Islet precursor cell (in vitro differentiated cells): ENCODE measurements around the gene FANK1.
"Not testable (repeated sequence)": the region's sequence is repeated elsewhere in the genome, so short reads cannot be mapped to it uniquely, and the experiment has no call there.

Experiments used
- DNase-seq: peaks from one replicate; pipeline ENCODE4 v3.0.0-alpha.2; 2018

FANK1 gene

DNA sequence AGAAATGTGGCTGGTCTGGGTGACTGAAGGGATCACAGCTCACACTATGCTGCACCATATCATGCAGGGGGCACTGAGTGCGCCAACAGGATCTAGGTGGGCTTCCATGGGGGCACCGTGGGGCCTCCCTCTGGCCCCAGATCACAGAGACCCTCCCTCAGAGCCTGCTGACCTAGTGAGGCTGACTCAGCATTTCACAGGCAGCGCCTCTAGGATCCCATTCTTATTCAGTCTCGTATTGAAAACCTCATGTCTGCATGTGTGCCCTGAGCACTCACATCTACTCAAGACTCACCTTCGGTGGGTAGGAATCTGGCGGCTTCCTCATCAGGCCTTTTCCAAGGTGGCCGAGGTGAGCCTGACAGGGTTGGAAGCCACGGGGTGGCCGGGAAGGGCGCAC, 141.6 kb downstream of the FANK1 start:
- no peak for DNase-seq

DNA sequence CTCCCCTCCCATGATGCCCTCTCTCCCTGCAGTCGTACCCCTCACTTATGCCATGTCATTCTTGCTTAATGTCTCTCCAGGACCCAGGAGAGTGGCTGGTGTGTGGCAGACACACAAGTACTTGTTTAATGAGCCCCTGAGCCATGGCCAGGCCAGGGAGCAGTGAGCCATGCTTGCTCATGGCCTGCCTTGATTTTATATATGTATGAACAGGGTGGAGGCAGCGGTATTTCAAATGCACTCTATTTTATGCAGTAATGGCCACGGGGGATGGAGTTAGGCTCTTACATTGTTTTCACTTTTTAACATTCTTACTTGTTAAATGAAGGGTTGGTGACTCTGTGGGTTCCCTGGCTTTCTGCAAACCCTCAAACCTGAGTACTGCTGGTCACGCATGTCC, 144.8 kb downstream of the FANK1 start:
- no peak for DNase-seq

DNA sequence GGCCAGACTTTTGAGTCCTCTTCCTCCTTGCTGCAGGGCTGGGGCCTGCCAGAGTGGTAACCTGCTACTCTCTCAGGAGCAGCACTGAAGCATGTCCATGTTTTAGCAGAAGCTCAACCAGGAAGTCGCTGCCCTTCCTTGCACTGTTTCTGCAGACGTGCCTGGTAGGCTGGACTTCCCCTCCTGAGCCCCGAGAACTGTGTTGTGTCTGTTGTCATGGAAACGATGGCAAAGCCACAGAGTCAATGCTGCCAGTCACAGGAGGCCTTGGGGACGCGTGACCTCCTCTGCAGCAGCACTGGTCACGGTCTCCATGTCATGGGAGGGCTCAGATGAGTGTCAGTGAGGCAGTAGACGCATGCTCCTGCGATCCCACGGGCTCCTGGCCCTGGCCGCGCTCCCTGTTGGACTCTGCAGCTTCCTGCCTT, 145.5 kb downstream of the FANK1 start:
- peak; percentile 90 for DNase-seq

DNA sequence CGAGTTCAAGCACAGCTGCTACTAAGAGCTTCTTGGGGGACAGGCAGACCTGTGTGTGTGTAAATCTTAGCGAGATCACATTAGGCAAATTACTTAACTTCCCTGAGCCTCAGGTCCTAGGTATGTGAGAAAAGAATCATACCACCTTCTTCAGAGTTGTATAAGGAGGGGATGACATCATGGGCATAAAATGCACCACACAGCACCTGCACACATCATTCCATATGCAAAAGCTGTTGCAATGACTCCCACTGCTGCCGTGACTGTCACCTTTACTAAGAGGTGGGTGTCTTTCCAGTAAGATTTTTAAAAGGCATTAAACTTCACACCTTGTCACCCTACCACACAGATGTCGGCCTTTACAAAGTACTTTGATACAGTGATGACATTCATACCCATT, 146.0 kb downstream of the FANK1 start:
- peak; percentile 54 for DNase-seq

DNA sequence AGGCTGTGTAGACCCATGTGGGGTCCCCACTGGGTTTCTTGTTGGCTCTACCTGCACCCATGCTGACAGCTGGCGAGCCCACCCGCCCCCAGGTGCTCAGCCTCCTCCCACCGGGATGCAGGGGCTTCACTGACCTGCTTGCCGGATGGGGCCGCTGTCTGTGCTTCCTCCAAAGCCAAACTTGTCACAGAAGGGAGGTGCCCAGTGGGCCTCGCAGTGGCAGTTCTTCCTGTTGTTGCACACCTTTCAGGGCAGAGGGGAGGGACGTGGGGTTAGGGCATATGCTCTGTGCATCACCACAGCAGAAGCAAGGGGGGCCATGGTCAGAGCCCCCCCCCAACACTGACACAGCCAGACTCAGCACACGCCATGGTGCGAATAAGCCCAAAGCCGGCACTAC, 146.5 kb downstream of the FANK1 start:
- no peak for DNase-seq

DNA sequence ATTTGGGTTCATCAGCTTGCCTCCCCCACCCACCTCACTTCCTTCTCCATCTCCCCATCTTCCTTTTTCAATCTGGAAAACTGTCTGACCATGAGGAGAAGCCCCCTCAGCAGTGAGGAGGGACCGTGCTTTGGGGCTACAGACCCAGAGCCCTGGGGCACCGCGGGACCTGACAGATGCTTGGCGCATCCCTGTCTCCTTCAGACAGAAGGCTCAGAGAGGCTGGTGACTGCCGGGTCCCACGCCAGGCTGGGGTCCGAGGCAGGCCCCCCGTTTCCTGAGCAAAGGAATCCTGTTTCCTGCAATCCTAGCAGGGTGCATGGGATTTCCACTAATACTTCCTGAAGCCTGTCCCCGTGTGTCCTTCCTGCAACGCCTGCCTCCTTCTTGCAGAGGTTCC, 147.0 kb downstream of the FANK1 start:
- no peak for DNase-seq

DNA sequence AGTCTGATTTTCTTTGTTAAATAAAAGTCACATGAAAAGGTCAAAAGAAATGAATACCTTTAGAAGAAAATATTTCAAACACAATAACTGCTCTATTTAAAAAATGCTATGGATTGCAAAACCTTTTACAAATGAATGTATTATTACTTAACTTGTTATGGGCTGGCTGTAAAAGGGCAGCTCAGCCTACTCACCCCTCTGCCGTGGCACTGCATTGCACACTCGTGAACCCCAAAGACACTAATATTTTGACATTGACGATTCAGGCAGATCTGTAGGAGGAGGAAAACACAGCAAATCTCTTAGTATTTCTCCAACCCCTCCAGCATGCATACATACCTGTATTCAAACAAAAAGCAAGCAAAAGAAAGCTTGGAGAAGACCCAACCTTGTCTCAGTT, 149.5 kb downstream of the FANK1 start:
- no peak for DNase-seq

DNA sequence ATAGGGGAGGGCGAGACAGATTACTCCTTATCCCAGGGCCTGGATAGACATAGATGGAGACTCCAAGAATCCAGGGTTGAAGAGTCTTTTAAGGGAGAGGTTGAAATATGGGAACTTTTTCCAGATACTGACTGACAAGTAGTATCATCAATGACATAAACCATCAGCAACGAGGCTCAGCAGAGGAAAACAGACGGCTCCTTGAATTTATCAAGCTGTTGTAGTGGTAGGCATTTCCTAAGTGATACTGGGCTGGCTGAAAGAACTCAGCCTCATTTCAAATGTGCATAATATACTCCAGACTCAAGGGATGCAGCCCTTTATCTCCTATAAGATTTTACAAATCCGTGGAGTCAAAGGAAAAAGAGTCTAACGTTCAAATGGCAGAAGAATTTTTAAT, 150.5 kb downstream of the FANK1 start:
- DNase-seq = no peak

DNA sequence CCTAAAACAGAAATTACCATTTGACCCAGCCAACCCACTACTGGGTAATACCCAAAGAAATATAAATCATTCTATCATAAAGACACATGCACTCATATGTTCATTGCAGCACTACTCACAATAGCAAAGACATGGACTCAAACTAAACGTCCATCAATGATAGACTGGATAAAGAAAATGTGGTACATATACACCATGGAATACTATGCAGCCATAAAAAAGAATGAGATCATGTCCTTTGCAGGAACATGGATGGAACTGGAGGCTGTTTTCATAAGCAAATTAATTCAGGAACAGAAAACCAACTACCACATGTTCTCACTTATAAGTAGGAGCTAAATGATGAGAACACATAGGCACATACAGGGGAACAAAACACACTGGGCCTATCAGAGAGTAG, 151.4 kb downstream of the FANK1 start:
- not testable (repeated sequence) for DNase-seq

DNA sequence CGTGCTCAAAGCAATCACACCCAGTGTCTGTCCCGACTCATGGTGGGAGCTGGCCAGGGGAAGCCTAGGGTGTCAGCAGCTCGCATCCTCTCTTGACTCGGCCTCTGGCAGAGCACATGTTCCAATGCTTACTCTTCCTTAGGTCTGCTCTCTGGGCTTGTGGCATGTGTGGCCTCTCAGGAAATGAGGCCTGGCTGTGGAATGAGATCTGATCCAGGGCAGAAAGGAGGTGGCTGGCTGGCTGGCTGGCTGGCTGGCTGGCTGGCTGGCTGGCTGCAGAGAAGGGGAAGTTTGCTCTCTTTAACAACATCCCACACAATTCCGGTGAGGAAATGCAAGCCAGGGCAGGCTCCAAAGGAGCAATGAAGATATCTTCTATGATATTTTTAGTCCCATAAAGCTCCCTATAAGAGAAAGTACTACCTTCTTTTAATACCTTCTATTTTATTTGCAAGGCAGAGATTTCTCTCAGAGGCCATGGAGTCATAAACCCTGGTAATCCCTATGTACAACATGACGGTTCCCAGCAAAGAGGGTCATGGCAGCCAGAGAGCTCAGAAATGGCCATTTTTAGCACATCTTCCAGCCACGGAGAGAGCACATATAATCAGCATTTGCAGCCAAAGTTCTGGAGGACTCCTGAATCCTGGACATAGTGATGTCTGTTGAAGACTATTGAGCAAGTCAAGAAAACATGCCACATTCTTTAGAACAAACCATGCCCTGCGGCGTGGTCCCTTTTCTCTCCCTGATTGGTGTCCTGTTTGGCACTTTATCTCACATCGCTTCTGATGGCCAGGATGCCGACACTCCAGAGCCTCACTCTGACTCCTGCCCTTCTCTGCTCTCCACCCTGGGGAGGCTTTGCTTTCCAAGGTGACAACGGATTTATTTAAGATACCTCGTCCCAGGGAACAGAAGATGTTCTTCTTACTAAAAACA, 153.7 kb downstream of the FANK1 start:
- peak; percentile 87 for DNase-seq

DNA sequence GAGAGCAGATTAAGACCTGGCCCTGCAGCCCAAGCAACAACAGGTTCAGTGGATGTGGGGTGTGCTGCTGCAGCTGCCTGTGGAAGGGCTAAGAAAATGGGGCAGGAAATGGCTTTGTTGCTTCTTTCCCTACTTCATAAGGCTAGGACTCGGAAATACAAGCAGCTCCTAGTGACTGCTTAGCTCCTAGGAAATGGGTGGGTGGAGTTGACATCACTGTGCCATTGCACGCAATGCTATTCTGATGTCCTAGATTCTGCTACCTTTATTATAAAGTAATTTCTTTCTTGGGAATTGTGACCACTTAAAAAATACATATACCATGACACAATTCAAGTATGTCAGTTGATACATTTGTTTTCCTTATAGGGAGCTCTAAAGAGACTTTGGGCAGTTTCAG, 155.8 kb downstream of the FANK1 start:
- DNase-seq = peak; percentile 29

DNA sequence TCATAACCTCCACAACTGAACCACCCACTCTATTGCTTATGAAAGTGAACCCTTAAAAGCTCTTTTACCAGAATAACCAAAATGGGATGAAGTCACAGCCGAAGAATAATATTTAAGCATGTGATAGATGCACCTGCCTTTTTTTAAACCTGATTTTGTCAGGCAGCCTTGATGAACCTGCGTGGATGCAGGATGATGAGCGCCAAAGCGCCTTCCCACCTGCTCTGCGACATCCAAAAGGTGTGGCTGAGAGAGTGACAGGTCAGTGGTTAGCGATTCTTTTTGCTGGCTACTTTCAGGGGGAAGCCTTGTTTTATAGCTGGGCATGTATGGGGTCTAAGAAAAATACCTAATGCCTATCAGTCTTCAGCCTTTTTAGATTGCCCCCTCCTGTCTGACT, 157.8 kb downstream of the FANK1 start:
- DNase-seq = no peak

DNA sequence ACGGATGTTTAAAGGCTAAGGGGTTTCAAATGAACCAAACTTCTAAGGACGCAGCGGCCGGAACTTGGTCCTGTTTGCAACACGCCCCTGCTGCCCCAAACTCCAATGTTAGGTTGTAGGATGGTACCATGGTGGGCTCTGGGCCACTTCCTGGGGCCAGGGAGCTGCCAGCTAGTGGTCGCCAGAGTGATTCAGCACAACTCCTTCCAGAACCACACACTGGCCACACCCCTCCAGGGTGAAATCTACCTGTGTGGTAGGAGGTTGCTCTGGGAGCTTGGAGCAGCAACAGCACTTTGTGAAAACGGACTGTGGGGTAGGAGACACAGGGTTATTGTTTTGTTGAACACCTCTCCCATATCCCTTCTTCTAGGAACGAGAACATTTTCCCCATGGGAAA, 161.1 kb downstream of the FANK1 start:
- peak; percentile 53 for DNase-seq

DNA sequence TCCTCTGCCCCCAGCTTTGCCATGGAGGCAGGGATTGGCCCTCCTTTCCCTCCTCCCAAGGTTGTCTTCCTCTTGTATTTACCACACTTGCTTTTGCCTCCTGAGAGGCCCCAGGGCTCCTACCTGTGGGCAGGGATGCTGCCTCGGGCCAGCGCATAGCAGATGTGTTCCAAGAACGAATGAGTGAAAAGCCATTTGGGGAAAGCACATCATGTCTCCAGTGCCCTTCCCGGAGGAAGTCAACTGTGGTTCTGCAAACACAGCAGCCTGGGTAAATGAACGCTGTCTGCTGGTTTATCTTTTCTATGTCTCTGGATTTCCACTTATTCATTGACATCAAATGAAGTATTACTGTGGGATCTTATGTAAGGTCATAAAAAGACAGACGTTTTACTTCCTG, 161.7 kb downstream of the FANK1 start:
- no peak for DNase-seq

DNA sequence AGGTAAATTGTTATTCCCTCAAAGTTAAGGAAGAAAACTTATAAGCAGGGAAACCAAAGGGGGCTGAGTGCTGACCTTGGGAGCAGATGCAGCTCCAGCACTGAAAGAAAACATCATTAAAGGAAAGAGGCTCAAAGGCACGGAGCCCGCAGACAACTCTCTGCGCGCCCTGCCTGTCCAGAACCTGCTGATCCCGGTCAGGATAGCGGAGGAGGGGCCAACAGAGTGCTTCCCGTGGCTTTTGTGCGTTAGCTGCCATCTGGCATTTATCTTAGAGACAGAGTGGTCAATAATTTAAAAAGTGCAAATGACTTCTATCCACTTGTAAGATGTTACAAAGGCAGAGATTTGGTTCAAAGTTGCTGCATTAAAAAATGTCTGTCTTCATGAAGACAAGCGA, 162.1 kb downstream of the FANK1 start:
- peak; percentile 70 for DNase-seq
